Heart right ventricle (tissue), 16 donors: Measurements from ENCODE around the gene STX1B. TPM values are rescaled to one million over a fixed set of nuclear protein-coding genes. Genes with fewer than 3 reads are reported as not detected.
A peak's percentile ranks its signal among the peaks of the same experiment; 100 is the strongest.

Experiments used
- ATAC-seq, 8 donors: fragments of 200-7000 bp; cut with Tn5 transposase; one replicate each; pipeline ENCODE4 v1.9.1; 2020; ENCODE audit warnings: mild to moderate bottlenecking in 8 of 8, moderate library complexity in 8 of 8, moderate number of reproducible peaks in 1 of 8
- DNase-seq, 2 donors: peaks; one replicate each; pipeline ENCODE4 v3.0.0-alpha.2; 2020
- H3K27ac ChIP-seq, 10 donors: fragments of 200-600 bp; sonication (generic) in 2 of 10; one replicate each; pipeline versions ENCODE4 v1.5.0 to v1.8.0; 2020 to 2022; ENCODE audit warnings: mild to moderate bottlenecking in 3 of 10
- H3K27me3 ChIP-seq, 7 donors: fragments of 200-600 bp; one replicate each; pipeline ENCODE4 v1.8.0; 2021 to 2022; ENCODE audit warnings: mild to moderate bottlenecking in 2 of 7
- H3K36me3 ChIP-seq, 9 donors: fragments of 200-600 bp; sonication (generic) in 1 of 9; one replicate each; pipeline versions ENCODE4 v1.5.0 to v1.8.0; 2020 to 2022; ENCODE audit warnings: mild to moderate bottlenecking in 2 of 9
- H3K4me1 ChIP-seq, 9 donors: fragments of 200-600 bp; sonication (generic) in 1 of 9; one replicate each; pipeline versions ENCODE4 v1.5.0 to v1.8.0; 2020 to 2022; ENCODE audit warnings: mild to moderate bottlenecking in 4 of 9
- H3K4me3 ChIP-seq, 10 donors: fragments of 200-600 bp; sonication (generic) in 2 of 10; one replicate each; pipeline versions ENCODE4 v1.5.0 to v1.8.0; 2020 to 2022; ENCODE audit warnings: mild to moderate bottlenecking in 7 of 10, moderate library complexity in 2 of 10
- H3K9me3 ChIP-seq, 11 donors: fragments of 200-600 bp in 10 of 11; sonication (generic) in 2 of 11; one replicate each; pipeline versions ENCODE4 v1.5.0 to v1.8.0; 2013 to 2022; ENCODE audit warnings: mild to moderate bottlenecking in 2 of 11, control low read depth in 1 of 11, moderate library complexity in 1 of 11
- CTCF ChIP-seq, 9 donors: fragments of 200-600 bp; sonication (generic) in 2 of 9; IDR thresholded peaks; one replicate each; pipeline versions ENCODE4 v1.5.0 to v1.8.0; 2021 to 2022; ENCODE audit warnings: antibody characterized with exemption in 9 of 9, mild to moderate bottlenecking in 5 of 9, moderate library complexity in 1 of 9
- WGBS, 2 donors: extraction: QIAGEN DNeasy Blood & Tissue Kit; methylation state at CpG; one replicate each; pipeline ENCODE4 v1.1.7; 2013; ENCODE audit warnings: inconsistent platforms in 1 of 2; 5-methylcytosine and 5-hydroxymethylcytosine counted together
- intact Hi-C, 10 donors: fragments of 100-400 bp; cut with DNase I; formaldehyde crosslinking; loops; one replicate each; pipeline versions ENCODE4 v1.11.1 to v1.14.2; 2022
- polyA plus RNA-seq, 2 donors: library from polyadenylated mRNA; stranded (reverse); fragments of 200-250 nt; gene quantifications; one replicate each; pipeline ENCODE4 v1.2.3, GENCODE V29; 2013
- total RNA-seq, 10 donors: library from RNA; stranded (reverse); fragmentation: NEBNext Ultra II Directional in 3 of 10; extraction: Animal tissue kit (Norgen Biotek cat#: 25700) in 3 of 10; gene quantifications; one replicate each; pipeline versions ENCODE4 v1.2.1 to v1.2.4, GENCODE V29; 2021 to 2023
- donor health status: Arrhythmogenic right ventricular cardiomyopathy.
- donor health status: ischemic (EF 13 %, LVEDD 7.1; RV severe dilation, severe dysfunction).
- donor health status: healthy with polysubstance abuse.
- donor health status: DM: no; HTN: yes; CAD: no.
- donor health status: DM: no; HTN: no; CAD: no.
- donor health status: ischemic (EF 25% LVEDD 6.9; RV normal size, moderate dysfunction).
- donor health status: ischemic (EF 25% LVEDD 5.7; RV mildly dilated, moderate dysfunction).
- donor health status: healthy.
- donor health status: DM: yes; HTN: yes; CAD: no.
- donor health status: Ischemic cardiomyopathy.
- donor health status: ischemic (EF 35%, LVEDD 5.7; RV mildly dilated, moderate dysfunction).
- donor health status: nonischemic (EF 11% LVEDD 7.7; RV severe dilation, severe dysfunction).
- donor health status: DM: yes; HTN: yes; CAD: no.
- donor health status: PGD.
- donor health status: ischemic (EF 29% LVEDD 5.4; RV normal size, mild dysfunction).
- donor health status: nonischemic (EF 23%, LVEDD 6.1; RV moderate dilation, normal function).

The STX1B gene
- total and polyA plus RNA-seq, 12 donors: 0.07 to 2.3 (median 0.90) TPM

DNA sequence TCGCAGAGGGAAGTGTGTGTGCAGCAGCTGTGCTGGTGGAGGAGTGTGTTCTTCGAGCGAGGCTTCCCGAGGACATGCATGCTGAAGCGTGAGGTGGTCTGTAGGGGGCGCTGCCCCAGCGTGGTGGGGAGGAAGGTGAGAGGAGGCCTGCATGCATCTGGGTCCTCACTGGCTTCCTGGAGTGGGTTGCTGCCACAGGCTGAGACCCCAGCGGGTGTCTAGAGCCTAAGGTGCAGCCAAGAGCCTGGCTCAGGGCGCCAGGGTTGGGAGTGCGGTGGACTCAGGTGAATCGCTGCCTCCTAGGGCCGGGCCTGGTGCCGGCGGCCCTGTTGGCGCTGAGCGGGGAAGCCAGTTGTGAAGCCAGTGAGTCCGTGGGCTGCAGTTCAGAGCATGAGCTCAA lies 32.9 kb downstream of the STX1B start:
- no peak for DNase-seq

GRCh38 chr16:30976486-30976885 lies 34.0 kb downstream of the STX1B start:
- TF ChIP-seq CTCF (IDR thresholded peaks at IDR 0.05): no peak
- no peaks in the 10 kb centered on the region for H3K4me1 ChIP-seq
- intact Hi-C loops: no loop called here
- H3K27me3 ChIP-seq: no peaks in the 10 kb centered on the region
- ATAC-seq: peak in 1 of 8 donors; percentile 12
- H3K9me3 ChIP-seq: no peaks in the 10 kb centered on the region
- H3K4me3 ChIP-seq: no peak overlapping the region
- no peak overlapping the region for H3K27ac ChIP-seq
- DNase-seq: no peak
- WGBS, 2 donors: 90 to 96% methylated on average over 4 of the region's 4 CpGs
- H3K36me3 ChIP-seq: peaks cover 7 to 100% (median 37%) of the 10 kb centered on the region in 9 donors

More for the DNA sequence above, 32.9 kb downstream of the STX1B start:
- Histone ChIP-seq H3K4me3 (no peak overlapping the region), H3K9me3 (no peaks in the 10 kb centered on the region), H3K27me3 (no peaks in the 10 kb centered on the region), H3K36me3 (peaks cover 5 to 100% (median 27%) of the 10 kb centered on the region in 9 donors), H3K4me1 (no peaks in the 10 kb centered on the region), H3K27ac (no peak overlapping the region)
- intact Hi-C loops: no loop called here
- ATAC-seq: no peak
- 83 to 86% methylated on average over 17 of the region's 17 CpGs for WGBS, 2 donors
- TF ChIP-seq CTCF (IDR thresholded peaks at IDR 0.05): peak in 3 of 9 donors; percentile 5 to 30 (median 10)

GRCh38 chr16:30974348-30974747 lies 36.1 kb downstream of the STX1B start:
- no peak overlapping the region for H3K4me3 ChIP-seq
- H3K27me3 ChIP-seq: no peaks in the 10 kb centered on the region
- intact Hi-C loops: no loop called here
- no peak for TF ChIP-seq CTCF (IDR thresholded peaks at IDR 0.05)
- WGBS, 2 donors: 87 to 94% methylated on average over 6 of the region's 6 CpGs
- no peak overlapping the region for H3K27ac ChIP-seq
- H3K36me3 ChIP-seq: peaks cover 7 to 100% (median 48%) of the 10 kb centered on the region in 9 donors
- no peaks in the 10 kb centered on the region for H3K9me3 ChIP-seq
- H3K4me1 ChIP-seq: no peaks in the 10 kb centered on the region
- ATAC-seq (no peak), DNase-seq (no peak)

DNA sequence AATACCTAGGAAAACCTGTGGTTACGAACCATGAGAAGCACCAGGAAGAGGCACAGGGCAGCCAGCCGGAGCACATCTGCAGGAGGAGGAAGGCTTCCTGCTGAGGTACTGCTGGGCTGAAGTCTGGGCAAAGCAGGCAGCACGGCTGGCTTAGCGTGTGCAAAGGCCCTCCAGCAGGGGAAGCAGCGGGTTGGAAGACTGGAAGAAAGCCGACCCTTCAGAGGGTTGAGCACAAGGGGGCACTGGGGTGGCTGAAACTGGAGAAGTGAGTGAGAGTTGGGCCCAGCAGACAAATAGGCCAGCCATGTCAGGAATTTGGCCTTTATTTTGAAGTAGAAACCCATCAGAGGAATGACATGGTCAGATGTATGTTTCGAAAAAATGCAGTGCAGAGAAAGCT lies 37.6 kb downstream of the STX1B start:
- 82 to 85% methylated on average over 7 of the region's 7 CpGs for WGBS, 2 donors
- Histone ChIP-seq H3K27me3 (no peaks in the 10 kb centered on the region), H3K27ac (no peak overlapping the region), H3K36me3 (peaks cover 6 to 100% (median 56%) of the 10 kb centered on the region in 9 donors), H3K9me3 (no peaks in the 10 kb centered on the region), H3K4me3 (no peak overlapping the region), H3K4me1 (no peaks in the 10 kb centered on the region)
- intact Hi-C loops: no loop called here
- no peak for TF ChIP-seq CTCF (IDR thresholded peaks at IDR 0.05)
- DNase-seq: no peak
- no peak for ATAC-seq
